ENCODE data around the gene ANKRD12. TPM values are rescaled to one million over a fixed set of nuclear protein-coding genes. Genes with fewer than 3 reads are reported as not detected.

The ANKRD12 gene
- total RNA-seq, 1 donor from 2014 or later = 11.4 TPM

GRCh38 chr18:9123520-9123919, 13.1 kb upstream of the ANKRD12 start:
- Histone ChIP-seq H3K27ac (no peak overlapping the region), H3K9me3 (no peaks in the 10 kb centered on the region), H3K4me1 (peaks cover 0 to 12% of the 10 kb centered on the region in 2 donors), H3K36me3 (peaks cover 19 to 56% of the 10 kb centered on the region in 2 donors), H3K4me3 (no peak overlapping the region), H3K27me3 (no peaks in the 10 kb centered on the region)
- DNase-seq (ENCODE audit: low spot score in 2 of 2) = no peak
- intact Hi-C loops (cut with DNase I) = no loop called here
- no peak for TF ChIP-seq CTCF (IDR thresholded peaks at IDR 0.05)

GRCh38 chr18:9124824-9125223, 11.8 kb upstream of the ANKRD12 start:
- no peak overlapping the region for H3K4me3 ChIP-seq
- H3K36me3 ChIP-seq = peaks cover 31 to 69% of the 10 kb centered on the region in 2 donors
- DNase-seq (ENCODE audit: low spot score in 2 of 2) = no peak
- intact Hi-C loops (cut with DNase I) = no loop called here
- TF ChIP-seq CTCF (IDR thresholded peaks at IDR 0.05) = no peak
- no peaks in the 10 kb centered on the region for H3K9me3 ChIP-seq
- peaks cover 0 to 2% of the 10 kb centered on the region in 2 donors for H3K4me1 ChIP-seq
- H3K27me3 ChIP-seq = no peaks in the 10 kb centered on the region
- no peak overlapping the region for H3K27ac ChIP-seq

- no peak for DNase-seq (ENCODE audit: low spot score in 2 of 2)
- intact Hi-C loops (cut with DNase I) = no loop called here
- no peak for TF ChIP-seq CTCF (IDR thresholded peaks at IDR 0.05)
- Histone ChIP-seq H3K36me3 (peaks cover 31 to 70% of the 10 kb centered on the region in 2 donors), H3K4me3 (no peak overlapping the region), H3K27me3 (no peaks in the 10 kb centered on the region), H3K27ac (no peak overlapping the region), H3K4me1 (no peaks in the 10 kb centered on the region), H3K9me3 (no peaks in the 10 kb centered on the region)
These were observed 10.2 kb upstream of the ANKRD12 start for GRCh38 chr18:9126337-9126736.

- no peak for TF ChIP-seq CTCF (IDR thresholded peaks at IDR 0.05)
- no peak overlapping the region for H3K27ac ChIP-seq
- H3K36me3 ChIP-seq = peaks cover 24 to 64% of the 10 kb centered on the region in 2 donors
- no peak for DNase-seq (ENCODE audit: low spot score in 2 of 2)
- H3K4me1 ChIP-seq = peaks cover 0 to 3% of the 10 kb centered on the region in 2 donors
- no peak overlapping the region for H3K4me3 ChIP-seq
- intact Hi-C loops (cut with DNase I) = loop anchor here (10.0 kb wide), 3 partner anchors 425 to 785 kb away; partner anchors contain the start of genes MTCL1, PPP4R1 and VAPA
- H3K27me3 ChIP-seq = no peaks in the 10 kb centered on the region
- no peaks in the 10 kb centered on the region for H3K9me3 ChIP-seq
These were observed 6.4 kb upstream of the ANKRD12 start for GRCh38 chr18:9130195-9130594.

- H3K4me1 ChIP-seq = peaks cover 0 to 8% of the 10 kb centered on the region in 2 donors
- H3K4me3 ChIP-seq = no peak overlapping the region
- H3K27me3 ChIP-seq = no peaks in the 10 kb centered on the region
- intact Hi-C loops (cut with DNase I) = loop anchor here (10.0 kb wide), 3 partner anchors 426 to 784 kb away; partner anchors contain the start of genes MTCL1, PPP4R1 and VAPA
- no peak for DNase-seq (ENCODE audit: low spot score in 2 of 2)
- H3K27ac ChIP-seq = no peak overlapping the region
- H3K36me3 ChIP-seq = peaks cover 24 to 58% of the 10 kb centered on the region in 2 donors
- TF ChIP-seq CTCF (IDR thresholded peaks at IDR 0.05) = no peak
- no peaks in the 10 kb centered on the region for H3K9me3 ChIP-seq
These were observed 5.8 kb upstream of the ANKRD12 start for GRCh38 chr18:9130806-9131205.

GRCh38 chr18:9132628-9133027, 4.0 kb upstream of the ANKRD12 start:
- no peaks in the 10 kb centered on the region for H3K9me3 ChIP-seq
- H3K36me3 ChIP-seq = peaks cover 17 to 40% of the 10 kb centered on the region in 2 donors
- H3K27ac ChIP-seq = no peak overlapping the region
- no peak for TF ChIP-seq CTCF (IDR thresholded peaks at IDR 0.05)
- no peak overlapping the region for H3K4me3 ChIP-seq
- H3K27me3 ChIP-seq = no peaks in the 10 kb centered on the region
- intact Hi-C loops (cut with DNase I) = loop anchor here (10.0 kb wide), 3 partner anchors 428 to 782 kb away; partner anchors contain the start of genes MTCL1, PPP4R1 and VAPA
- DNase-seq (ENCODE audit: low spot score in 2 of 2) = no peak
- peaks cover 0 to 8% of the 10 kb centered on the region in 2 donors for H3K4me1 ChIP-seq

Measured in ascending aorta (tissue), 2 donors.